ENCODE data around the gene ZIC4. TPM values are rescaled to one million over a fixed set of nuclear protein-coding genes. Genes with fewer than 3 reads are reported as not detected.

Gene ZIC4
- total and polyA plus RNA-seq, 10 of the 15 experiments (the other 5 are each of a cell fraction or from before 2014, with no cell fraction given), result not detected

- no peak for TF ChIP-seq IRF4 (IDR thresholded peaks at IDR 0.05; ENCODE audit: low read depth, low read length)
Observed at GRCh38 chr3:147412261-147412916, 6.0 kb upstream of the ZIC4 start (continued).

GRCh38 chr3:147411815-147412241, 5.5 kb upstream of the ZIC4 start:
- Histone ChIP-seq H3K4me1 (ENCODE audit: control insufficient read depth, insufficient read depth, low read length) (no peaks in the 10 kb centered on the region), H3K79me2 (ENCODE audit: control insufficient read depth, insufficient read depth, low read length) (no peaks in the 10 kb centered on the region), H3K9me3 (replicated peaks; ENCODE audit: control insufficient read depth, insufficient read depth, low read length) (peaks cover 2% of the 10 kb centered on the region; the same call in 2 of the 3 replicates), H4K20me1 (ENCODE audit: control insufficient read depth, insufficient read depth) (no peaks in the 10 kb centered on the region), H3K27me3 (replicated peaks in 1 of 2; ENCODE audit: control insufficient read depth in 2 of 2, insufficient read depth in 2 of 2, low read length in 1 of 2) (peaks cover 6 to 25% of the 10 kb centered on the region in 2 experiments), H3K36me3 (ENCODE audit: control insufficient read depth in 2 of 2, insufficient read depth in 2 of 2, low read length in 1 of 2) (no peaks in the 10 kb centered on the region), H3K9ac (ENCODE audit: control insufficient read depth, insufficient read depth, low read length) (no peak overlapping the region), H3K27ac (ENCODE audit: control insufficient read depth, insufficient read depth) (no peak overlapping the region), H3K4me3 (no peak overlapping the region), H3K4me2 (ENCODE audit: control insufficient read depth, insufficient read depth) (no peak overlapping the region), H2AFZ (ENCODE audit: control insufficient read depth, low read depth, low read length) (no peak overlapping the region)
- whole genome bisulfite sequencing (ENCODE audit: insufficient coverage, insufficient replicate concordance, low lambda C conversion rate, missing lambda C conversion rate), result 43% methylated on average over 18 of the region's 20 CpGs
- intact Hi-C loops (cut with micrococcal nuclease; ENCODE audit: unreplicated experiment) (no loop called here), in situ Hi-C loops (cut with MboI) (no loop called here)
- ChIA-PET RAD21 (ENCODE audit: unreplicated experiment) (no interaction called here), CTCF (no interaction called here), POLR2A (no interaction called here), SMC1A (ENCODE audit: uncharacterized antibody, unreplicated experiment) (interaction anchor here (0.9 kb wide), 1 partner anchor 428 kb away, joined by 4 read pairs; no protein-coding TSS in a partner anchor)
- no TSS peak for BruUV-seq (replicated peaks)
- ATAC-seq (no peak), FAIRE-seq (no peak), DNase-seq (ENCODE audit: low read depth, low spot score) (no peak)
- TF ChIP-seq ZNF687 (IDR thresholded peaks at IDR 0.05) (no peak), E2F8 (IDR thresholded peaks at IDR 0.05; ENCODE audit: low read depth, partially characterized antibody) (no peak), ZNF622 (IDR thresholded peaks at IDR 0.05) (no peak), E2F4 (IDR thresholded peaks at IDR 0.05; ENCODE audit: low read depth, low read length) (no peak), CUX1 (IDR thresholded peaks at IDR 0.05; ENCODE audit: insufficient replicate concordance, low read depth, low read length) (no peak)

All from GM12878 (cell line).